HUES64 (cell line): ENCODE measurements around the gene FOXP1.
A peak's percentile ranks its signal among the peaks of the same experiment; 100 is the strongest.

Source experiments
- H3K27ac ChIP-seq: 2 replicates; pipeline ENCODE4 v1.7.0; 2013; ENCODE audit warnings: low read depth, low read length, inconsistent platforms
- H3K27me3 ChIP-seq: 2 replicates; pipeline ENCODE4 v1.6.1; 2013; ENCODE audit warnings: mild to moderate bottlenecking, low read length; ENCODE audit not compliant: insufficient read depth
- H3K36me3 ChIP-seq: 2 replicates; pipeline ENCODE4 v1.6.1; 2013; ENCODE audit warnings: mild to moderate bottlenecking, low read length; ENCODE audit not compliant: insufficient read depth
- H3K4me1 ChIP-seq: 2 replicates; pipeline ENCODE4 v1.6.1; 2013; ENCODE audit warnings: mild to moderate bottlenecking, low read length, moderate library complexity; ENCODE audit not compliant: insufficient read depth
- H3K4me3 ChIP-seq: 2 replicates; pipeline ENCODE4 v1.5.1; 2013; ENCODE audit warnings: mild to moderate bottlenecking, low read length, moderate library complexity
- H3K9ac ChIP-seq: 2 replicates; pipeline ENCODE4 v1.6.1; 2013; ENCODE audit warnings: mild to moderate bottlenecking, low read depth, low read length
- H3K9me3 ChIP-seq: 2 replicates; pipeline ENCODE4 v1.6.1; 2013; ENCODE audit warnings: low read depth, low read length; ENCODE audit not compliant: insufficient read depth
- WGBS: fragments of 150-250, 120-280 bp; methylation state at CpG from one replicate; pipeline ENCODE4 v1.1.7; 2013; ENCODE audit warnings: missing lambda C conversion rate; 5-methylcytosine and 5-hydroxymethylcytosine counted together

The FOXP1 gene

GRCh38 chr3:71195492-71195891 lies 388.0 kb downstream of the FOXP1 start:
- H3K4me3 ChIP-seq: no peak overlapping the region
- no peaks in the 10 kb centered on the region for H3K27me3 ChIP-seq
- no peaks in the 10 kb centered on the region for H3K9me3 ChIP-seq
- no peak overlapping the region for H3K27ac ChIP-seq
- no peaks in the 10 kb centered on the region; the same call in 1 of the 2 replicates for H3K36me3 ChIP-seq
- WGBS: 89% methylated on average over 5 of the region's 5 CpGs
- H3K4me1 ChIP-seq: peaks cover 12% of the 10 kb centered on the region; the same call in 1 of the 2 replicates
- H3K9ac ChIP-seq: no peak overlapping the region

- Histone ChIP-seq H3K27me3 (no peaks in the 10 kb centered on the region), H3K4me1 (peaks cover 12% of the 10 kb centered on the region; the same call in 1 of the 2 replicates), H3K9me3 (no peaks in the 10 kb centered on the region), H3K27ac (no peak overlapping the region), H3K9ac (no peak overlapping the region), H3K36me3 (no peaks in the 10 kb centered on the region; the same call in 1 of the 2 replicates), H3K4me3 (no peak overlapping the region)
- WGBS: 91% methylated on average over 5 of the region's 5 CpGs
These were observed 388.7 kb downstream of the FOXP1 start for GRCh38 chr3:71194785-71195184.

GRCh38 chr3:71191031-71191482 lies 392.5 kb downstream of the FOXP1 start:
- peaks cover 9% of the 10 kb centered on the region; the same call in 1 of the 2 replicates for H3K4me1 ChIP-seq
- no peaks in the 10 kb centered on the region for H3K36me3 ChIP-seq
- H3K27me3 ChIP-seq: no peaks in the 10 kb centered on the region
- WGBS: 94% methylated on average over 4 of the region's 4 CpGs
- H3K4me3 ChIP-seq: no peak overlapping the region
- H3K9me3 ChIP-seq: no peaks in the 10 kb centered on the region
- no peak overlapping the region for H3K9ac ChIP-seq
- H3K27ac ChIP-seq: no peak overlapping the region

GRCh38 chr3:71189480-71189879 lies 394.0 kb downstream of the FOXP1 start:
- no peaks in the 10 kb centered on the region for H3K36me3 ChIP-seq
- H3K4me3 ChIP-seq: no peak overlapping the region
- H3K9me3 ChIP-seq: no peaks in the 10 kb centered on the region
- no peaks in the 10 kb centered on the region for H3K4me1 ChIP-seq
- H3K27ac ChIP-seq: no peak overlapping the region
- no peaks in the 10 kb centered on the region for H3K27me3 ChIP-seq
- H3K9ac ChIP-seq: no peak overlapping the region
- WGBS: 100% methylated on average over 1 of the region's 1 CpG

GRCh38 chr3:71187715-71188114 lies 395.8 kb downstream of the FOXP1 start:
- Histone ChIP-seq H3K9ac (no peak overlapping the region), H3K4me3 (no peak overlapping the region), H3K36me3 (no peaks in the 10 kb centered on the region), H3K9me3 (no peaks in the 10 kb centered on the region), H3K27ac (no peak overlapping the region), H3K27me3 (no peaks in the 10 kb centered on the region), H3K4me1 (no peaks in the 10 kb centered on the region)
- no CpG with 5 or more reads among the region's 1 CpG for WGBS

- no peak overlapping the region for H3K27ac ChIP-seq
These were observed 396.7 kb downstream of the FOXP1 start for GRCh38 chr3:71186801-71187200.

GRCh38 chr3:71185733-71186455 lies 397.6 kb downstream of the FOXP1 start:
- Histone ChIP-seq H3K4me3 (no peak overlapping the region), H3K4me1 (no peaks in the 10 kb centered on the region), H3K36me3 (no peaks in the 10 kb centered on the region), H3K27me3 (no peaks in the 10 kb centered on the region), H3K27ac (no peak overlapping the region), H3K9me3 (no peaks in the 10 kb centered on the region), H3K9ac (no peak overlapping the region)
- WGBS: 100% methylated on average over 2 of the region's 3 CpGs

More at GRCh38 chr3:71186801-71187200, 396.7 kb downstream of the FOXP1 start:
- H3K4me3 ChIP-seq: no peak overlapping the region
- H3K9ac ChIP-seq: no peak overlapping the region
- no peaks in the 10 kb centered on the region for H3K9me3 ChIP-seq
- H3K4me1 ChIP-seq: no peaks in the 10 kb centered on the region
- H3K27me3 ChIP-seq: no peaks in the 10 kb centered on the region
- H3K36me3 ChIP-seq: no peaks in the 10 kb centered on the region
- WGBS: 98% methylated on average over 2 of the region's 2 CpGs

GRCh38 chr3:71184252-71184651 lies 399.3 kb downstream of the FOXP1 start:
- Histone ChIP-seq H3K4me1 (no peaks in the 10 kb centered on the region), H3K4me3 (no peak overlapping the region), H3K9me3 (no peaks in the 10 kb centered on the region), H3K27ac (no peak overlapping the region), H3K36me3 (no peaks in the 10 kb centered on the region), H3K27me3 (no peaks in the 10 kb centered on the region), H3K9ac (no peak overlapping the region)
- WGBS: 96% methylated on average over 1 of the region's 1 CpG

- H3K9ac ChIP-seq: no peak overlapping the region
- no peaks in the 10 kb centered on the region for H3K9me3 ChIP-seq
- 93% methylated on average over 4 of the region's 5 CpGs for WGBS
- no peak overlapping the region for H3K27ac ChIP-seq
- H3K4me1 ChIP-seq: no peaks in the 10 kb centered on the region
- no peak overlapping the region for H3K4me3 ChIP-seq
- H3K27me3 ChIP-seq: no peaks in the 10 kb centered on the region
- H3K36me3 ChIP-seq: no peaks in the 10 kb centered on the region
These were observed 400.0 kb downstream of the FOXP1 start for GRCh38 chr3:71183549-71183948.

- 93% methylated on average over 6 of the region's 6 CpGs for WGBS
These were observed 403.0 kb downstream of the FOXP1 start for GRCh38 chr3:71180524-71180923.

GRCh38 chr3:71177375-71177774 lies 406.2 kb downstream of the FOXP1 start:
- Histone ChIP-seq H3K9ac (no peak overlapping the region), H3K9me3 (no peaks in the 10 kb centered on the region), H3K4me3 (no peak overlapping the region), H3K36me3 (no peaks in the 10 kb centered on the region), H3K4me1 (peaks cover 26% of the 10 kb centered on the region), H3K27me3 (no peaks in the 10 kb centered on the region), H3K27ac (peak overlapping the region; percentile 37; the same call in 1 of the 2 replicates)
- whole genome bisulfite sequencing: 85% methylated on average over 4 of the region's 4 CpGs

More at GRCh38 chr3:71180524-71180923, 403.0 kb downstream of the FOXP1 start:
- H3K9me3 ChIP-seq: no peaks in the 10 kb centered on the region
- H3K4me1 ChIP-seq: peaks cover 9% of the 10 kb centered on the region
- no peaks in the 10 kb centered on the region for H3K36me3 ChIP-seq
- no peak overlapping the region for H3K4me3 ChIP-seq
- H3K27me3 ChIP-seq: no peaks in the 10 kb centered on the region
- no peak overlapping the region for H3K27ac ChIP-seq
- H3K9ac ChIP-seq: no peak overlapping the region
